Measurements from ENCODE around the gene PIK3R4.

Gene PIK3R4

GRCh38 chr3:130687327-130687726 lies 59.3 kb downstream of the PIK3R4 start:
- Histone ChIP-seq H3K27me3 (ENCODE audit: low read depth, low read length) (no peaks in the 10 kb centered on the region), H3K36me3 (ENCODE audit: control insufficient read depth in 1 of 2, insufficient read depth in 2 of 2, low read length in 2 of 2) (peaks cover 17 to 30% of the 10 kb centered on the region in 2 donors), H3K9me3 (ENCODE audit: control insufficient read depth in 1 of 2, low read length in 2 of 2) (no peaks in the 10 kb centered on the region)

GRCh38 chr3:130686833-130687232 lies 59.8 kb downstream of the PIK3R4 start:
- no peak overlapping the region for H3K27ac ChIP-seq (ENCODE audit: low read length)
- no peak overlapping the region for H3K4me3 ChIP-seq (ENCODE audit: low read depth in 1 of 2, low read length in 2 of 2)
- H3K36me3 ChIP-seq (ENCODE audit: control insufficient read depth in 1 of 2, insufficient read depth in 2 of 2, low read length in 2 of 2) = peaks cover 18 to 35% of the 10 kb centered on the region in 2 donors
- no peaks in the 10 kb centered on the region for H3K9me3 ChIP-seq (ENCODE audit: control insufficient read depth in 1 of 2, low read length in 2 of 2)
- no peaks in the 10 kb centered on the region for H3K4me1 ChIP-seq (ENCODE audit: control insufficient read depth in 1 of 2, insufficient read depth in 2 of 2, low read length in 2 of 2)
- H3K27me3 ChIP-seq (ENCODE audit: low read depth, low read length) = no peaks in the 10 kb centered on the region

More at GRCh38 chr3:130687327-130687726, 59.3 kb downstream of the PIK3R4 start:
- no peak overlapping the region for H3K27ac ChIP-seq (ENCODE audit: low read length)
- no peaks in the 10 kb centered on the region for H3K4me1 ChIP-seq (ENCODE audit: control insufficient read depth in 1 of 2, insufficient read depth in 2 of 2, low read length in 2 of 2)
- no peak overlapping the region for H3K4me3 ChIP-seq (ENCODE audit: low read depth in 1 of 2, low read length in 2 of 2)

GRCh38 chr3:130682131-130682530 lies 64.5 kb downstream of the PIK3R4 start:
- H3K36me3 ChIP-seq (ENCODE audit: control insufficient read depth in 1 of 2, insufficient read depth in 2 of 2, low read length in 2 of 2) = peaks cover 36 to 67% of the 10 kb centered on the region in 2 donors
- no peaks in the 10 kb centered on the region for H3K9me3 ChIP-seq (ENCODE audit: control insufficient read depth in 1 of 2, low read length in 2 of 2)
- no peak overlapping the region for H3K4me3 ChIP-seq (ENCODE audit: low read depth in 1 of 2, low read length in 2 of 2)
- no peaks in the 10 kb centered on the region for H3K27me3 ChIP-seq (ENCODE audit: low read depth, low read length)
- H3K27ac ChIP-seq (ENCODE audit: low read length) = no peak overlapping the region
- no peaks in the 10 kb centered on the region for H3K4me1 ChIP-seq (ENCODE audit: control insufficient read depth in 1 of 2, insufficient read depth in 2 of 2, low read length in 2 of 2)

GRCh38 chr3:130679218-130679617 lies 67.4 kb downstream of the PIK3R4 start:
- H3K9me3 ChIP-seq (ENCODE audit: control insufficient read depth in 1 of 2, low read length in 2 of 2) = no peaks in the 10 kb centered on the region
- H3K27ac ChIP-seq (ENCODE audit: low read length) = no peak overlapping the region
- no peaks in the 10 kb centered on the region for H3K27me3 ChIP-seq (ENCODE audit: low read depth, low read length)
- no peak overlapping the region for H3K4me3 ChIP-seq (ENCODE audit: low read depth in 1 of 2, low read length in 2 of 2)
- H3K36me3 ChIP-seq (ENCODE audit: control insufficient read depth in 1 of 2, insufficient read depth in 2 of 2, low read length in 2 of 2) = peaks cover 43 to 79% of the 10 kb centered on the region in 2 donors
- no peaks in the 10 kb centered on the region for H3K4me1 ChIP-seq (ENCODE audit: control insufficient read depth in 1 of 2, insufficient read depth in 2 of 2, low read length in 2 of 2)

GRCh38 chr3:130677343-130677742 lies 69.3 kb downstream of the PIK3R4 start:
- H3K9me3 ChIP-seq (ENCODE audit: control insufficient read depth in 1 of 2, low read length in 2 of 2) = no peaks in the 10 kb centered on the region
- H3K36me3 ChIP-seq (ENCODE audit: control insufficient read depth in 1 of 2, insufficient read depth in 2 of 2, low read length in 2 of 2) = peaks cover 28 to 71% of the 10 kb centered on the region in 2 donors

GRCh38 chr3:130671545-130672312 lies 74.9 kb downstream of the PIK3R4 start:
- Histone ChIP-seq H3K27ac (ENCODE audit: low read length) (no peak overlapping the region), H3K9me3 (ENCODE audit: control insufficient read depth in 1 of 2, low read length in 2 of 2) (no peaks in the 10 kb centered on the region), H3K4me3 (ENCODE audit: low read depth in 1 of 2, low read length in 2 of 2) (no peak overlapping the region), H3K27me3 (ENCODE audit: low read depth, low read length) (no peaks in the 10 kb centered on the region), H3K36me3 (ENCODE audit: control insufficient read depth in 1 of 2, insufficient read depth in 2 of 2, low read length in 2 of 2) (peaks cover 22 to 40% of the 10 kb centered on the region in 2 donors), H3K4me1 (ENCODE audit: control insufficient read depth in 1 of 2, insufficient read depth in 2 of 2, low read length in 2 of 2) (no peaks in the 10 kb centered on the region)

More at GRCh38 chr3:130677343-130677742, 69.3 kb downstream of the PIK3R4 start:
- H3K4me1 ChIP-seq (ENCODE audit: control insufficient read depth in 1 of 2, insufficient read depth in 2 of 2, low read length in 2 of 2) = no peaks in the 10 kb centered on the region
- H3K4me3 ChIP-seq (ENCODE audit: low read depth in 1 of 2, low read length in 2 of 2) = no peak overlapping the region
- H3K27me3 ChIP-seq (ENCODE audit: low read depth, low read length) = no peaks in the 10 kb centered on the region
- H3K27ac ChIP-seq (ENCODE audit: low read length) = no peak overlapping the region

GRCh38 chr3:130669740-130670139 lies 76.9 kb downstream of the PIK3R4 start:
- H3K9me3 ChIP-seq (ENCODE audit: control insufficient read depth in 1 of 2, low read length in 2 of 2) = no peaks in the 10 kb centered on the region
- peaks cover 18 to 29% of the 10 kb centered on the region in 2 donors for H3K36me3 ChIP-seq (ENCODE audit: control insufficient read depth in 1 of 2, insufficient read depth in 2 of 2, low read length in 2 of 2)
- H3K27me3 ChIP-seq (ENCODE audit: low read depth, low read length) = no peaks in the 10 kb centered on the region
- H3K4me1 ChIP-seq (ENCODE audit: control insufficient read depth in 1 of 2, insufficient read depth in 2 of 2, low read length in 2 of 2) = no peaks in the 10 kb centered on the region
- H3K27ac ChIP-seq (ENCODE audit: low read length) = no peak overlapping the region
- no peak overlapping the region for H3K4me3 ChIP-seq (ENCODE audit: low read depth in 1 of 2, low read length in 2 of 2)

GRCh38 chr3:130663092-130663491 lies 83.5 kb downstream of the PIK3R4 start:
- H3K36me3 ChIP-seq (ENCODE audit: control insufficient read depth in 1 of 2, insufficient read depth in 2 of 2, low read length in 2 of 2) = peaks cover 0 to 5% of the 10 kb centered on the region in 2 donors
- H3K4me1 ChIP-seq (ENCODE audit: control insufficient read depth in 1 of 2, insufficient read depth in 2 of 2, low read length in 2 of 2) = peaks cover 0 to 13% of the 10 kb centered on the region in 2 donors
- no peaks in the 10 kb centered on the region for H3K27me3 ChIP-seq (ENCODE audit: low read depth, low read length)
- no peak overlapping the region for H3K4me3 ChIP-seq (ENCODE audit: low read depth in 1 of 2, low read length in 2 of 2)
- no peaks in the 10 kb centered on the region for H3K9me3 ChIP-seq (ENCODE audit: control insufficient read depth in 1 of 2, low read length in 2 of 2)
- no peak overlapping the region for H3K27ac ChIP-seq (ENCODE audit: low read length)

GRCh38 chr3:130662501-130662996 lies 84.1 kb downstream of the PIK3R4 start:
- no peaks in the 10 kb centered on the region for H3K27me3 ChIP-seq (ENCODE audit: low read depth, low read length)
- H3K27ac ChIP-seq (ENCODE audit: low read length) = no peak overlapping the region
- H3K4me3 ChIP-seq (ENCODE audit: low read depth in 1 of 2, low read length in 2 of 2) = no peak overlapping the region
- H3K36me3 ChIP-seq (ENCODE audit: control insufficient read depth in 1 of 2, insufficient read depth in 2 of 2, low read length in 2 of 2) = peaks cover 0 to 7% of the 10 kb centered on the region in 2 donors
- no peaks in the 10 kb centered on the region for H3K9me3 ChIP-seq (ENCODE audit: control insufficient read depth in 1 of 2, low read length in 2 of 2)
- H3K4me1 ChIP-seq (ENCODE audit: control insufficient read depth in 1 of 2, insufficient read depth in 2 of 2, low read length in 2 of 2) = peaks cover 0 to 13% of the 10 kb centered on the region in 2 donors

- Histone ChIP-seq H3K9me3 (ENCODE audit: control insufficient read depth in 1 of 2, low read length in 2 of 2) (no peaks in the 10 kb centered on the region), H3K4me3 (ENCODE audit: low read depth in 1 of 2, low read length in 2 of 2) (no peak overlapping the region), H3K27me3 (ENCODE audit: low read depth, low read length) (no peaks in the 10 kb centered on the region), H3K27ac (ENCODE audit: low read length) (no peak overlapping the region), H3K36me3 (ENCODE audit: control insufficient read depth in 1 of 2, insufficient read depth in 2 of 2, low read length in 2 of 2) (peaks cover 0 to 7% of the 10 kb centered on the region in 2 donors), H3K4me1 (ENCODE audit: control insufficient read depth in 1 of 2, insufficient read depth in 2 of 2, low read length in 2 of 2) (peaks cover 0 to 13% of the 10 kb centered on the region in 2 donors)
Measured at GRCh38 chr3:130661140-130661891, 85.3 kb downstream of the PIK3R4 start.

- Histone ChIP-seq H3K9me3 (ENCODE audit: control insufficient read depth in 1 of 2, low read length in 2 of 2) (no peaks in the 10 kb centered on the region), H3K27ac (ENCODE audit: low read length) (no peak overlapping the region), H3K36me3 (ENCODE audit: control insufficient read depth in 1 of 2, insufficient read depth in 2 of 2, low read length in 2 of 2) (peaks cover 0 to 7% of the 10 kb centered on the region in 2 donors), H3K4me3 (ENCODE audit: low read depth in 1 of 2, low read length in 2 of 2) (no peak overlapping the region), H3K4me1 (ENCODE audit: control insufficient read depth in 1 of 2, insufficient read depth in 2 of 2, low read length in 2 of 2) (peaks cover 0 to 13% of the 10 kb centered on the region in 2 donors), H3K27me3 (ENCODE audit: low read depth, low read length) (no peaks in the 10 kb centered on the region)
Measured at GRCh38 chr3:130659911-130660310, 86.7 kb downstream of the PIK3R4 start.
